ENCODE data around the gene ASIC2.

The ASIC2 gene

GRCh38 chr17:33055171-33055611 is 237.9 kb downstream of the ASIC2 start:
- DNase-seq: no peak

- no peak for DNase-seq
These were observed 238.7 kb downstream of the ASIC2 start for GRCh38 chr17:33054412-33054811.

GRCh38 chr17:33053676-33054075 is 239.4 kb downstream of the ASIC2 start:
- DNase-seq: no peak

GRCh38 chr17:33052856-33053255 is 240.2 kb downstream of the ASIC2 start:
- no peak for DNase-seq

- DNase-seq: no peak
These were observed 242.4 kb downstream of the ASIC2 start for GRCh38 chr17:33050611-33051140.

- DNase-seq: peak; percentile 55
These were observed 243.2 kb downstream of the ASIC2 start for GRCh38 chr17:33049781-33050414.

GRCh38 chr17:33046361-33047255 is 246.5 kb downstream of the ASIC2 start:
- no peak for DNase-seq

- DNase-seq: no peak
These were observed 247.9 kb downstream of the ASIC2 start for GRCh38 chr17:33045216-33045615.

GRCh38 chr17:33044771-33045170 is 248.3 kb downstream of the ASIC2 start:
- no peak for DNase-seq

GRCh38 chr17:33040461-33040860 is 252.6 kb downstream of the ASIC2 start:
- no peak for DNase-seq

- no peak for DNase-seq
These were observed 253.2 kb downstream of the ASIC2 start for GRCh38 chr17:33039874-33040273.

- peak; percentile 16 for DNase-seq
These were observed 254.4 kb downstream of the ASIC2 start for GRCh38 chr17:33038740-33039139.

GRCh38 chr17:33033176-33033575 is 259.9 kb downstream of the ASIC2 start:
- no peak for DNase-seq

GRCh38 chr17:33028778-33029177 is 264.3 kb downstream of the ASIC2 start:
- no peak for DNase-seq

- DNase-seq: no peak
These were observed 265.0 kb downstream of the ASIC2 start for GRCh38 chr17:33028061-33028460.

GRCh38 chr17:33024688-33025486 is 268.2 kb downstream of the ASIC2 start:
- DNase-seq: no peak

GRCh38 chr17:33023790-33024189 is 269.3 kb downstream of the ASIC2 start:
- no peak for DNase-seq

- DNase-seq: no peak
These were observed 271.2 kb downstream of the ASIC2 start for GRCh38 chr17:33021731-33022408.

- DNase-seq: no peak
These were observed 273.8 kb downstream of the ASIC2 start for GRCh38 chr17:33019161-33019890.

GRCh38 chr17:33017366-33017765 is 275.7 kb downstream of the ASIC2 start:
- no peak for DNase-seq

GRCh38 chr17:33016920-33017319 is 276.2 kb downstream of the ASIC2 start:
- DNase-seq: no peak

All from suppressor macrophage treated with lipopolysaccharide for 4 hours (primary cell).